GM18867 (cell line): Measurements from ENCODE around the gene PSMB1.
"Not testable (repeated sequence)": the region's sequence is repeated elsewhere in the genome, so short reads cannot be mapped to it uniquely, and the experiment has no call there.

Source experiments
- ATAC-seq: cut with Tn5 transposase; IDR thresholded peaks from one replicate; pipeline ENCODE4 v1.9.1; 2021; ENCODE audit warnings: mild to moderate bottlenecking, moderate library complexity; ENCODE audit not compliant: unreplicated experiment

Gene PSMB1

GRCh38 chr6:170504479-170504878, 48.6 kb downstream of the PSMB1 start:
- no peak for ATAC-seq

GRCh38 chr6:170503414-170503761, 49.7 kb downstream of the PSMB1 start:
- no peak for ATAC-seq

GRCh38 chr6:170502733-170503413, 50.2 kb downstream of the PSMB1 start:
- ATAC-seq: not testable (repeated sequence)

- ATAC-seq: not testable (repeated sequence)
These were observed 50.8 kb downstream of the PSMB1 start for GRCh38 chr6:170502268-170502667.

GRCh38 chr6:170500955-170501590, 52.0 kb downstream of the PSMB1 start:
- no peak for ATAC-seq

GRCh38 chr6:170497841-170498301, 55.2 kb downstream of the PSMB1 start:
- ATAC-seq: no peak

- ATAC-seq: no peak
These were observed 59.8 kb downstream of the PSMB1 start for GRCh38 chr6:170493354-170493753.

GRCh38 chr6:170490259-170490658, 62.8 kb downstream of the PSMB1 start:
- ATAC-seq: no peak

- ATAC-seq: no peak
These were observed 63.3 kb downstream of the PSMB1 start for GRCh38 chr6:170489836-170490235.

GRCh38 chr6:170487707-170488329, 65.3 kb downstream of the PSMB1 start:
- no peak for ATAC-seq

GRCh38 chr6:170485159-170485558, 67.9 kb downstream of the PSMB1 start:
- ATAC-seq: no peak
